Heart left ventricle (tissue), 16 donors: ENCODE data around the gene CES4A. TPM values are rescaled to one million over a fixed set of nuclear protein-coding genes. Genes with fewer than 3 reads are reported as not detected.
"Not testable (repeated sequence)": the region's sequence is repeated elsewhere in the genome, so short reads cannot be mapped to it uniquely, and the experiment has no call there.

Experiments used
- ATAC-seq, 4 donors: fragments of 200-7000 bp; cut with Tn5 transposase; one replicate each; pipeline ENCODE4 v1.9.1; 2020 to 2022; ENCODE audit warnings: moderate library complexity in 4 of 4, mild to moderate bottlenecking in 3 of 4, moderate number of reproducible peaks in 1 of 4
- DNase-seq, 5 donors: peaks; one replicate each; pipeline ENCODE4 v3.0.0-alpha.2; 2020
- H3K27ac ChIP-seq, 12 donors: fragments of 200-600 bp; sonication (generic) in 4 of 12; one replicate each; pipeline versions ENCODE4 v1.5.0 to v1.8.0; 2016 to 2022; ENCODE audit warnings: mild to moderate bottlenecking in 2 of 12
- H3K27me3 ChIP-seq, 9 donors: fragments of 200-600 bp; sonication (generic) in 2 of 9; one replicate each; pipeline versions ENCODE4 v1.5.1 to v1.8.0; 2016 to 2022; ENCODE audit warnings: mild to moderate bottlenecking in 3 of 9
- H3K36me3 ChIP-seq, 9 donors: fragments of 200-600 bp; sonication (generic) in 2 of 9; one replicate each; pipeline versions ENCODE4 v1.5.0 to v1.8.0; 2018 to 2022; ENCODE audit warnings: mild to moderate bottlenecking in 2 of 9
- H3K4me1 ChIP-seq, 12 donors: fragments of 200-600 bp; sonication (generic) in 4 of 12; one replicate each; pipeline versions ENCODE4 v1.5.0 to v1.8.0; 2016 to 2022; ENCODE audit warnings: mild to moderate bottlenecking in 3 of 12
- H3K4me3 ChIP-seq, 12 donors: fragments of 200-600 bp; sonication (generic) in 4 of 12; one replicate each; pipeline versions ENCODE4 v1.5.0 to v1.8.0; 2017 to 2022; ENCODE audit warnings: mild to moderate bottlenecking in 9 of 12, moderate library complexity in 4 of 12
- H3K9me3 ChIP-seq, 12 donors: fragments of 200-600 bp; sonication (generic) in 4 of 12; one replicate each; pipeline versions ENCODE4 v1.5.0 to v1.8.0; 2016 to 2022; ENCODE audit warnings: mild to moderate bottlenecking in 1 of 12
- CTCF ChIP-seq, 12 donors: fragments of 200-600 bp; sonication (generic) in 4 of 12; IDR thresholded peaks; one replicate each; pipeline versions ENCODE4 v1.5.0 to v1.8.0; 2018 to 2022; ENCODE audit warnings: antibody characterized with exemption in 12 of 12, mild to moderate bottlenecking in 5 of 12
- POLR2A ChIP-seq, 2 donors: fragments of 450-650 bp; IDR thresholded peaks; one replicate each; pipeline ENCODE4 v1.6.1; 2017; ENCODE audit warnings: antibody characterized with exemption in 2 of 2, mild to moderate bottlenecking in 2 of 2, moderate library complexity in 2 of 2
- WGBS, 4 donors: extraction: QIAGEN DNeasy Blood & Tissue Kit in 2 of 4; methylation state at CpG; one replicate each; pipeline versions ENCODE4 v1.1.5 to v1.1.7; 2013 to 2018; 5-methylcytosine and 5-hydroxymethylcytosine counted together
- intact Hi-C, 10 donors: fragments of 100-400 bp; cut with DNase I; formaldehyde crosslinking; loops; one replicate each; pipeline versions ENCODE4 v1.11.1 to v1.14.2; 2022
- polyA plus RNA-seq, 2 donors: library from polyadenylated mRNA; stranded (reverse); fragments of 200-250 nt; gene quantifications; one replicate each; pipeline ENCODE4 v1.2.3, GENCODE V29; 2013
- total RNA-seq, 9 donors: library from RNA; depleted of rRNA in 2 of 9; stranded (reverse); fragments of >200 nt in 2 of 9; fragmentation: NEBNext Ultra II Directional in 3 of 9; extraction: Animal tissue kit (Norgen Biotek cat#: 25700) in 3 of 9; gene quantifications; one replicate each; pipeline versions ENCODE4 v1.1.0 to v1.2.4, GENCODE V29; 2016 to 2023
- donor health status: ischemic (EF 13 %, LVEDD 7.1; RV severe dilation, severe dysfunction).
- donor health status: healthy with polysubstance abuse.
- donor health status: DM: no; HTN: yes; CAD: no.
- donor health status: DM: no; HTN: no; CAD: no.
- donor health status: ischemic (EF 25% LVEDD 6.9; RV normal size, moderate dysfunction).
- donor health status: ischemic (EF 25% LVEDD 5.7; RV mildly dilated, moderate dysfunction).
- donor health status: healthy.
- donor health status: DM: yes; HTN: yes; CAD: no.
- donor health status: ischemic (EF 35%, LVEDD 5.7; RV mildly dilated, moderate dysfunction).
- donor health status: nonischemic (EF 11% LVEDD 7.7; RV severe dilation, severe dysfunction).
- donor health status: DM: yes; HTN: yes; CAD: no.
- donor health status: PGD.
- donor health status: ischemic (EF 29% LVEDD 5.4; RV normal size, mild dysfunction).
- donor health status: nonischemic (EF 23%, LVEDD 6.1; RV moderate dilation, normal function).

Gene CES4A
- total and polyA plus RNA-seq, 11 donors = 3.5 to 26.8 (median 8.1) TPM

- peaks cover 0 to 6% (median 0%) of the 10 kb centered on the region in 12 donors for H3K9me3 ChIP-seq
- H3K4me3 ChIP-seq = no peak overlapping the region
- peak; percentile 63 to 86 (median 78) for TF ChIP-seq CTCF (IDR thresholded peaks at IDR 0.05)
- TF ChIP-seq POLR2A (IDR thresholded peaks at IDR 0.05) = no peak
- intact Hi-C loops = loop anchor here in 2 of 10 donors (2.0 to 5.0 kb wide), 3 partner anchors 57 to 231 kb away; no protein-coding TSS in a partner anchor
- H3K4me1 ChIP-seq = peaks cover 0 to 6% (median 0%) of the 10 kb centered on the region in 12 donors
- peak in 3 of 5 donors; percentile 66 to 73 (median 68) for DNase-seq
- 20 to 25% (median 21%) methylated on average over 8 of the region's 8 CpGs for WGBS, 4 donors
- ATAC-seq = peak in 3 of 4 donors; percentile 71 to 80 (median 80)
- H3K27me3 ChIP-seq = peaks cover 0 to 25% (median 0%) of the 10 kb centered on the region in 9 donors
- H3K36me3 ChIP-seq = no peaks in the 10 kb centered on the region
- no peak overlapping the region for H3K27ac ChIP-seq
These were observed 34.2 kb upstream of the CES4A start for GRCh38 chr16:66954097-66954659.

- Histone ChIP-seq H3K4me1 (peaks cover 0 to 13% (median 0%) of the 10 kb centered on the region in 12 donors), H3K27me3 (peaks cover 0 to 13% (median 0%) of the 10 kb centered on the region in 9 donors)
- not testable (repeated sequence) for H3K27ac ChIP-seq, ATAC-seq, H3K36me3 ChIP-seq, H3K9me3 ChIP-seq, DNase-seq, H3K4me3 ChIP-seq
- intact Hi-C loops = loop anchor here in 1 of 10 donors (2.0 kb wide), 2 partner anchors 61 to 229 kb away; no protein-coding TSS in a partner anchor
- WGBS, 4 donors = 71 to 76% (median 74%) methylated on average over 17 of the region's 17 CpGs
These were observed 32.8 kb upstream of the CES4A start for GRCh38 chr16:66955363-66956153.

- H3K27ac ChIP-seq, DNase-seq, H3K4me3 ChIP-seq, intact Hi-C loops, H3K36me3 ChIP-seq, ATAC-seq, H3K9me3 ChIP-seq: not testable (repeated sequence)
- peaks cover 0 to 10% (median 0%) of the 10 kb centered on the region in 9 donors for H3K27me3 ChIP-seq
- 73 to 100% (median 80%) methylated on average over 1 of the region's 1 CpG for WGBS, 4 donors
- peaks cover 0 to 18% (median 0%) of the 10 kb centered on the region in 12 donors for H3K4me1 ChIP-seq
These were observed 32.3 kb upstream of the CES4A start for GRCh38 chr16:66956154-66956457.

- H3K4me3 ChIP-seq = no peak overlapping the region
- no peaks in the 10 kb centered on the region for H3K27me3 ChIP-seq
- no peaks in the 10 kb centered on the region for H3K9me3 ChIP-seq
- no peak for TF ChIP-seq POLR2A (IDR thresholded peaks at IDR 0.05)
- no peak for TF ChIP-seq CTCF (IDR thresholded peaks at IDR 0.05)
- H3K27ac ChIP-seq = no peak overlapping the region
- 77 to 85% (median 80%) methylated on average over 7 of the region's 7 CpGs for WGBS, 4 donors
- peaks cover 0 to 33% (median 0%) of the 10 kb centered on the region in 12 donors for H3K4me1 ChIP-seq
- peak in 1 of 5 donors; percentile 9 for DNase-seq
- ATAC-seq = no peak
- no peaks in the 10 kb centered on the region for H3K36me3 ChIP-seq
- intact Hi-C loops = no loop called here
These were observed 29.3 kb upstream of the CES4A start for GRCh38 chr16:66958857-66959703.
